ENCODE measurements around the gene TRIM14.

- TF ChIP-seq CTCF (IDR thresholded peaks at IDR 0.05; ENCODE audit: insufficient read depth, low read length, poor library complexity, severe bottlenecking) (no peak), EZH2phosphoT487 (conservative IDR thresholded peaks at IDR 0.05; ENCODE audit: low read length) (no peak)
These were observed 25.6 kb upstream of the TRIM14 start for GRCh38 chr9:98144631-98145030.

All from SU-DHL-6 (cell line).